Activated naive CD4-positive, alpha-beta T cell treated with anti-CD3 and anti-CD28 coated beads, Interleukin-2, amount 50 U/mL, for 72 hours (primary cell): ENCODE results near the gene SUCLG2. TPM values are rescaled to one million over a fixed set of nuclear protein-coding genes. Genes with fewer than 3 reads are reported as not detected.

Experiments used
- ATAC-seq, 2 donors: fragments of 150-1000 bp; cut with Tn5 transposase; 2 replicates each; pipeline ENCODE4 v1.10.0; 2021; ENCODE audit warnings: mild to moderate bottlenecking in 2 of 2, moderate library complexity in 2 of 2
- DNase-seq, 2 donors: peaks; one replicate each; pipeline ENCODE4 v3.0.0; 2021 to 2022; ENCODE audit warnings: low spot score in 2 of 2
- H3K27ac Mint-ChIP-seq, 2 donors: one replicate each; pipeline ENCODE4 v1.8.0; 2022; ENCODE audit warnings: mild to moderate bottlenecking in 2 of 2, mixed read lengths in 2 of 2
- H3K36me3 Mint-ChIP-seq, 2 donors: one replicate each; pipeline ENCODE4 v1.8.0; 2022; ENCODE audit warnings: mixed read lengths in 2 of 2
- H3K9me3 Mint-ChIP-seq, 2 donors: one replicate each; pipeline ENCODE4 v1.8.0; 2022; ENCODE audit warnings: mixed read lengths in 2 of 2
- total RNA-seq, 2 donors: library from RNA; stranded (reverse); gene quantifications; one replicate each; pipeline ENCODE4 v1.2.3, GENCODE V29; 2022

Gene SUCLG2, protein sequence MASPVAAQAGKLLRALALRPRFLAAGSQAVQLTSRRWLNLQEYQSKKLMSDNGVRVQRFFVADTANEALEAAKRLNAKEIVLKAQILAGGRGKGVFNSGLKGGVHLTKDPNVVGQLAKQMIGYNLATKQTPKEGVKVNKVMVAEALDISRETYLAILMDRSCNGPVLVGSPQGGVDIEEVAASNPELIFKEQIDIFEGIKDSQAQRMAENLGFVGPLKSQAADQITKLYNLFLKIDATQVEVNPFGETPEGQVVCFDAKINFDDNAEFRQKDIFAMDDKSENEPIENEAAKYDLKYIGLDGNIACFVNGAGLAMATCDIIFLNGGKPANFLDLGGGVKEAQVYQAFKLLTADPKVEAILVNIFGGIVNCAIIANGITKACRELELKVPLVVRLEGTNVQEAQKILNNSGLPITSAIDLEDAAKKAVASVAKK
- total RNA-seq, result 10 to 100 TPM; 48.1 to 70.6 TPM

DNA sequence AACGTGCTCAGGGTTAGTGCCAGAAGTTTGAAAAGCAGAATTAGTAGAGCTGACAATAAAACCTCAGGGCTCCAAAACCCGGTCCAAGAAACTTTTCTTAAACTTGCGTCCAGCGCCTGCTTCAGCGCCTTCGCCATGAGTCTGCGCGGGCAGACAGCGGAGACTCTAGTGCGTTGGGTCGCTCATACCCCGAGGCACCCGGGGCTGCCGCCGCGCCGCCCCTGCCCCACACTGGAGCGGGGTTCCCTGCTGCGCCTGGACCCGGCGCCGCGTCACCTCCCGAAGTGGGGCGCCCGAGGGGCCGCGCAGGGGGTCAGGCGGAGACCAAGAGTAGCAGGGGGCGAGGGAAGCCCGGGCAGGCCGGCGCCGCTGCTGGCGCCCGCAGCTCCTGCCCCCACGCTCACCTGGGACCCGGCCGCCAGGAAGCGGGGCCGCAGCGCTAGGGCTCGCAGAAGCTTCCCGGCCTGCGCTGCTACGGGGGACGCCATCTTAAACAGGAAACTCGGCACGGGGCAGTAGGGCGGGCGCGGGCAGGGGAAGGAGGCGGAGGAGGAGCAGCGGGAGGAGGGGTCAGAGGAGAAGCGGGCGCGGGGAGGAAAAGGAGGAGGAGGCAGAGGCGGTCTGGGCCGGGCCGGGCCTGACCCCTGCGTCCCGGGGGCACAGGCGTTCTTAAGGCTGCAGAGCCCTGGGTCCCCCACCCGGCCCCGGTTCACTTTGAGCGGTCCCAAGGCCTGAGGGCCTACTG, at the start of gene SUCLG2:
TSS of gene SUCLG2 (minus strand) at position 514 of the 745 bp plus-strand sequence. CDS start at position 488, 26 bp downstream.
- peak within 1 kb of the TSS; percentile 65 to 95 for H3K27ac Mint-ChIP-seq
- peaks cover 29 to 37% of the 10 kb centered on the region in 2 donors for H3K36me3 Mint-ChIP-seq
- ATAC-seq, result peak; percentile 71 to 74
- peak; percentile 79 to 86 for DNase-seq
- H3K9me3 Mint-ChIP-seq, result peaks cover 14 to 15% of the 10 kb centered on the region in 2 donors

DNA sequence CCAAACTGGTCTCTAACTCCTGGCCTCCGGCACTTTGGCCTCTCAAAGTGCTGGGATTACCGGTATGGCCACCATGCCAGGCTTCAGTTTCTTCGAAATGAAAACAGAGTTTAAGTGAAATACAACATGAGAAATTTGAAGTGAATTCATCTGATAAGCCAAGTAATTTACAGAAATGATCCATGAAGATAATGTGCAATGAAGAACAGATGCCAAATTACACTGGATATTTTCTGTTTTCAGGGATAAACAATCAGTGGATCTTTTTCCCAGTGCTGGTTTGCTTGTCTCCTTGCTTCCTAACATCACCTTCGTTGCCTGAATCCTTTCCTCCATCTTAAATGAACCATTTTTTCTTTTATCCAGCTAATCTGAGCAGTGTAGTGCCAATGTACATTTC, 46.2 kb upstream of the SUCLG2 start:
- ATAC-seq, result no peak
- no peaks in the 10 kb centered on the region for H3K9me3 Mint-ChIP-seq
- H3K36me3 Mint-ChIP-seq, result no peaks in the 10 kb centered on the region
- no peak for DNase-seq
- H3K27ac Mint-ChIP-seq, result no peak overlapping the region

DNA sequence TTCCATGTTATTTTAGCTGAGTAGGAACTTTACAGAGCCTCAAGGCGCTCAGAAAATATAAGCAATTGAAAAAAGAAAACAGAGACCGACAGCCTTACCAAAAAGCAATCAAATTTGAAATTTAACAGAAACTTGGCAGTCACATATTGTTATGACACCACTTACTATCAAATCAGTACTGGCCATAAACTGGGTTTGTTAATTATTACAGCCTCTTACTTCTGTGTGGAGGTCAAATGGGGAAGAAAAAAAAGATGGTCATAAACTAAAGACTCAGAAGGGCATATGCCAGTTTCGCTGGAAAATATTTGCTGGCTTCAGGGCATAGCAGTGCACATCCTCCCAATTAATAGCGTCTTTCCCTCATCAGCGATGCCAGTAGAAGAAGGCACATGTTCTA, 45.5 kb upstream of the SUCLG2 start:
- H3K27ac Mint-ChIP-seq, result no peak overlapping the region
- ATAC-seq (no peak), DNase-seq (no peak)
- H3K9me3 Mint-ChIP-seq, result no peaks in the 10 kb centered on the region
- peaks cover 0 to under 1% of the 10 kb centered on the region in 2 donors for H3K36me3 Mint-ChIP-seq

DNA sequence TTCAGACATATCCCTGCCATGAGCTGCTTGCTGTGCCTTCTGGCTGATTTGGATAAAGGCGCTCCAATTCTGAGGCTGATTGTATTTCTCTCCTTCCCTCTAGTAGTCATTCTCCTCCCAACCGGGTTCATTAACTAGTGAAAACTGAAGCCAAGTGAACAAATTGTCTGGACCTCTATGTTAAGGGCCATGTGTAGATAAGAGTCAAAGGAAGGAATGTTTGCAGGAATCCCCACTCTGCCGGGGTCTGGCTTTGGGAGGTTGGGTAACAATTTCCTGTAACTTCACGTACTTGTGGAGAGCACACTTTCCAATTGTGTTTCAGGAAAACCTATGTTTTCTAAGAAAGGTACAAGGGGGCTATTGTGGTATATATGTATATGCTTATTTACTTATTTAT, 38.2 kb upstream of the SUCLG2 start:
- Mint-ChIP-seq H3K27ac (no peak overlapping the region), H3K9me3 (peaks cover 4 to 17% of the 10 kb centered on the region in 2 donors), H3K36me3 (peaks cover 0 to 6% of the 10 kb centered on the region in 2 donors)
- ATAC-seq (no peak), DNase-seq (no peak)

DNA sequence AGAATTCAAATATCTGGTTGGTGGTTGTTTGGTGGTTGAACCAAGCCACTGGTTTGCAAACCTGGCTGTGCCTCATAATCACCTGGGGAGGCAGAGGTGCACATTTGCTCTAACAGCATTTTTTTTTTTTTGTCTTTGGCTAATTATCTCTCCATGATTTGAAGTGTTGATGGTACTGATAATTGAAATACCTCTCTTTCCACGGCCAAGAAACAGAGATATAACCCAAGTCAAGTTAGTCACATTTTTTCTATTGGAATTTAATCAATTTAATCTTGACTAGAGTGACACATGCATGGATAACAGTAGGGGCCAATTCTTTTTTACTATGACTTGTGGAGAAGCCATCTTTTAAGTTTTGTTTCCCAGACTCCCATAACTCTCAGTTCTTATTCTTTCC, 37.5 kb upstream of the SUCLG2 start:
- no peak overlapping the region for H3K27ac Mint-ChIP-seq
- ATAC-seq, result no peak
- H3K36me3 Mint-ChIP-seq, result peaks cover 0 to 6% of the 10 kb centered on the region in 2 donors
- H3K9me3 Mint-ChIP-seq, result peaks cover 4 to 17% of the 10 kb centered on the region in 2 donors
- no peak for DNase-seq

DNA sequence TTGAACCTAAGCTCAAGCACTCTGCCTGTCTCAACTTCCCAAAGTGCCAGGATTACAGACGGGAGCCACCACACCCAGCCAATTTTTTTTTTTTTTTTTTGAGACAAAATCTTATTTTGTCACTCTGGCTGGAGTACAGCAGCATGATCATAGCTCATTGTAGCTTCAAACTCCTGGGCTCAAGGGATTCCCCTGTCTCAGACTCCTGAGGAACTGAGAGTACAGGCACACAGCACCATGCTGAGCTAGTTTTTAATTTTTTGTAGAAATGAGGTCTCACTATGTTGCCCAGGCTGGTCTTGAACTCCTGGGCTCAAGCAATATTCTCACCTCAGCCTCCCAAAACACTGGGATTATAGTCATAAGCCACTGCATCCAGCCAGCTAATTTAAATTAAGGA, 36.8 kb upstream of the SUCLG2 start:
- Mint-ChIP-seq H3K9me3 (peaks cover 4 to 17% of the 10 kb centered on the region in 2 donors), H3K36me3 (peaks cover 0 to 6% of the 10 kb centered on the region in 2 donors), H3K27ac (no peak overlapping the region)
- no peak for DNase-seq
- ATAC-seq, result no peak

DNA sequence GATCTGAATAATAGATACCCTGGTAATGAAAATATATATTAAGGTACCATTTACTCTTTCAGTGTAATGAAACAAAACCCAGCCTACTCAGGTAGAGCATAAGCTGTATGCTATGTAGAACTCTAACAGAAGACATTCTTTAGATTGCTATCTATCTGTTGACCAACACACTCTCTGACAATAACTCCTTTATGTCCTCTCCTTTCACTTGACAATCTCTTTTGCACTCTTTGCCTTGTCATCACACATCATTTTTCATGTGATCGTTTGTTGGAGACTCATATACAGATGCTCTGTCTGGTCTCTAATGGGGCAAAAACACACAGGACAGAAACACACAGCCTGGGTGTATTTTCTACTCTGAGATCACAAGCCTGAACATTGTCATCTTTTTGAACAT, 35.4 kb upstream of the SUCLG2 start:
- H3K9me3 Mint-ChIP-seq, result peaks cover 4 to 17% of the 10 kb centered on the region in 2 donors
- no peak for ATAC-seq
- H3K27ac Mint-ChIP-seq, result no peak overlapping the region
- no peak for DNase-seq
- peaks cover 0 to 5% of the 10 kb centered on the region in 2 donors for H3K36me3 Mint-ChIP-seq

DNA sequence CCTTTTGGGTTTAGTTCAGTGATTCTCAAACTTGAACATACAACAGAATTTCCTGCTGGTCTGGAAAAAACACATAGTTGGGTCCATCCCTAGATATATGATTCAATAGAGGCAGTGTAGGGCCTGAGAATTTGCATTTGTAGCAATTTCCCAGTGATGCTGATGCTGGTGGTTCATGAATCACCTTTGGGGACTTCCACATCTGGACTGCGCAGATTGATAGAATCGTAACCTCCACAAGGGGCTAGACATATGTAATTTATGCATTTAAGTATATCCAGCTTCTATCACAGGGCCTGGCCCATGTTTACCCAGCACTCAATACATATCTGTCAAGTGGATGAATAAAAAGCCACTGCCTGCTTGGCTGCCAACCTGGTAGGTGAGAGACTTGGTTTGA, 33.8 kb upstream of the SUCLG2 start:
- ATAC-seq (peak in 1 of 2 donors; percentile 89), DNase-seq (no peak)
- Mint-ChIP-seq H3K36me3 (peaks cover 0 to 4% of the 10 kb centered on the region in 2 donors), H3K27ac (no peak overlapping the region), H3K9me3 (peaks cover 5 to 14% of the 10 kb centered on the region in 2 donors)

DNA sequence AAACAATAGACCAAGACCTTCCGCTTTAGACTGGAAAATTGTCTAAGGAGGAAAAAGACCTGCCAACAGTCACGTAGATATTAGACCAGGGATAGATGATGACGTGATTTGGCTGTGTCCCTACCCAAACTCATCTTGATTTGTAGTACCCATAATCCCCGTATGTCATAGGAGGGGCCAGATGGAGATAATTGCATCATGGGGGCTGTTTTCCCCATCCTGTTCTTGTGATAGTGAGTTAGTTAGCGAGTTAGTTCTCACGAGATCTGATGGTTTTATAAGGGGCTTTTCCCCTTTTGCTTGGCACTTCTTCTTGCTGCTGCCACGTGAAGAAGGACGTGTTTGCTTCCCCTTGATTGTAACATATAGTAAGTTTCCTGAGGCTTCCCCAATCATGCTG, 31.7 kb upstream of the SUCLG2 start:
- ATAC-seq, result no peak
- peaks cover 0 to 6% of the 10 kb centered on the region in 2 donors for H3K36me3 Mint-ChIP-seq
- peaks cover 8 to 9% of the 10 kb centered on the region in 2 donors for H3K9me3 Mint-ChIP-seq
- peak overlapping the region in 1 of 2 donors; percentile 31 for H3K27ac Mint-ChIP-seq
- no peak for DNase-seq

DNA sequence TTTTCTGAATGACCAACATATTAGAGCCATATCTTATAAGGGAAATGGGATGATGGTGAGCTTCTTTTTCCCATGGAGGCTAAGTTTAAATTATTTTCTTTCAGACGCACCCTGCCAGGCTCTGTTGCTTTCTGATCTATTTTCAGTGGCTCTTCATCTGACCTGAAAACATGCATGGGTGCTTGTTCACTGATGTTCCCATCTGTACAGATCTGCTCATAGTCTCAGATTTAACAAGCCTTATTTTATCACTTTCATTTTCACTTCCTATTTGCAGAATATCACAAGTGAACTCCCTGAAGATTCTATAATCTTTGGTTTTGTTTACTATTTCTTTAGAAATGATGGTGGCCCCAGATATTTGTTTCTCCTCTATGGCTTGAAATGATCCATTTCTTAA, 31.1 kb upstream of the SUCLG2 start:
- Mint-ChIP-seq H3K27ac (peak overlapping the region in 1 of 2 donors; percentile 31), H3K9me3 (peaks cover 5 to 8% of the 10 kb centered on the region in 2 donors), H3K36me3 (peaks cover 0 to 6% of the 10 kb centered on the region in 2 donors)
- ATAC-seq (peak; percentile 60 to 81), DNase-seq (no peak)

DNA sequence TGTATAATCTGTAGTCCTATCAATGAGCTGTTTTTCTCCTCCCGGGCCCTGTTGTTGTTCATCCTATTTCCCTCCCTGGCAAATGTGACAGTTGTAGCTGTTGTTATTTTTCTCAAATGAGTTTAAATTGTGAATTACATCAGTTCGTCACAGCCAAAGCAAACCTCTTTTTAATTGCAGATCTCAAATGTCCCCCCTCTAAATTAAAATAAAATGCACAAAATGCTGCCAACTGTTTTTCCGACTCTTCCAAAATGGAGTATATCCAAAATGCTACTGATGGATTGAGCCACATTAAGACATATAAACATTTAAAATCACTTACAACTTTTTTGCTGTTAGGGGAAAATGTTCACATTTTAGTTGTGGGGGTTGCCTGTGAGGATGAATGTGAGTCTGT, 29.8 kb upstream of the SUCLG2 start:
- DNase-seq, result no peak
- H3K9me3 Mint-ChIP-seq, result peaks cover 0 to 8% of the 10 kb centered on the region in 2 donors

DNA sequence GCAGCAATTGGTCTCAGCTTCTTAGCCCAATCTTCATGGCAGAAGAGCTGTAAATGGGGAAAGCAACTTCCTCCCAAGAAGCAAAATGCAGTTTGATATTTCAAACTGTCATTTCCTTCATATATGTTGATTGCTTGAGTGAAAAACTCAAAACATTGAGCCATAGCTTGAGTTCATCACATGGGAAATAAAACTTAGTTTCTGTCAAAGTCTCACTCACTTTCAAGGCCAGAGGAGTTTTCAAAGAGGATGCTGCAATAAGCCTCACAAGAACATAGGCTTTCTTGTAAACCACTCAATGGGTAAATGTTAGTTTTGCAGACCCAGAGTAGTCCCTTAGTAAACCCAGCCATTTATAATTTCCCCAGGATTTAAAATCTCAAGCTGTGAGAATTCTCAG, 29.1 kb upstream of the SUCLG2 start:
- peak overlapping the region in 1 of 2 donors; percentile 57 for H3K27ac Mint-ChIP-seq
- DNase-seq (no peak), ATAC-seq (peak in 1 of 2 donors; percentile 60)
- peaks cover 0 to 6% of the 10 kb centered on the region in 2 donors for H3K36me3 Mint-ChIP-seq
- H3K9me3 Mint-ChIP-seq, result peaks cover 0 to 8% of the 10 kb centered on the region in 2 donors

More for the DNA sequence above, 29.8 kb upstream of the SUCLG2 start:
- H3K27ac Mint-ChIP-seq, result peak overlapping the region in 1 of 2 donors; percentile 18
- ATAC-seq, result no peak
- H3K36me3 Mint-ChIP-seq, result peaks cover 0 to 6% of the 10 kb centered on the region in 2 donors

DNA sequence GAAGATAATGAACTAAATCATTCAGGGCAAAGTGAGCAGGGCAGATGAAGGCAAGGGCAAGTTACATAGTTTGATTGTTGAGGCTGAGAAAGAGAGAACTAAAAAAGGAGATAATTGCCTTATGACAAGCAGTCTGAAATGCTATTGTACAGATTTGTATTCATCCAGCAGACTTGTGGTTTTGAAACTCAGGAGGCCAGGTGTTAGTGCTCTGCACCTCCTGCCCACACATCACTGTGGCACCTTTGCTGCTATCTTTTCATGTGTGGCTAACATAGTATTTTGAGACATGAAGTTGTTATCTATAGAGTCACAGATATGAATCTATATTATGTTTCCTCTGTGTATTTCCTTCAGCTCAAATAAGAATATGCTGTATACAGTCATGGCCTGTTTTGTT, 24.3 kb upstream of the SUCLG2 start:
- peak overlapping the region in 1 of 2 donors; percentile 64 for H3K27ac Mint-ChIP-seq
- DNase-seq (no peak), ATAC-seq (peak; percentile 41 to 91)
- peaks cover 10 to 13% of the 10 kb centered on the region in 2 donors for H3K36me3 Mint-ChIP-seq
- H3K9me3 Mint-ChIP-seq, result peaks cover 5 to 12% of the 10 kb centered on the region in 2 donors

DNA sequence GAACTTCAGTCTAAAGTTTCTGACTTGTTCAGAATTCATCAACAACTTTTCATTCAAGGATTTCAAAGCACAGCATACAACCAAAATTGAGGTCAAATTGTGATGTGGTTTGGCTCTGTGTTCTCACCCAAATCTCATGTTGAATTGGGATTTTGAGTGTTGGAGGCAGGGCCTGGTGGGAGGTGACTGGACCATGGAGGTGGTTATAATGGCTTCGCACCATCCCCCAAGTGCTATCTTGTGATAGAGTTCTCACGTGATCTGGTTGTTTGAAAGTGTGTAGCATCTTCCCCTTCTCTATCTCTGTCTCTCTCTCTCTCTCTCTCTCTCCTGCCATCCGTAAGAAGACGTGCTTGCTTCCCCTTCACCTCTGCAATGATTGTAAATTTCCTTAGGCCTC, 19.6 kb upstream of the SUCLG2 start:
- no peak overlapping the region for H3K27ac Mint-ChIP-seq
- DNase-seq (no peak), ATAC-seq (no peak)
- H3K36me3 Mint-ChIP-seq, result peaks cover 7 to 10% of the 10 kb centered on the region in 2 donors
- H3K9me3 Mint-ChIP-seq, result peaks cover 4 to 8% of the 10 kb centered on the region in 2 donors

DNA sequence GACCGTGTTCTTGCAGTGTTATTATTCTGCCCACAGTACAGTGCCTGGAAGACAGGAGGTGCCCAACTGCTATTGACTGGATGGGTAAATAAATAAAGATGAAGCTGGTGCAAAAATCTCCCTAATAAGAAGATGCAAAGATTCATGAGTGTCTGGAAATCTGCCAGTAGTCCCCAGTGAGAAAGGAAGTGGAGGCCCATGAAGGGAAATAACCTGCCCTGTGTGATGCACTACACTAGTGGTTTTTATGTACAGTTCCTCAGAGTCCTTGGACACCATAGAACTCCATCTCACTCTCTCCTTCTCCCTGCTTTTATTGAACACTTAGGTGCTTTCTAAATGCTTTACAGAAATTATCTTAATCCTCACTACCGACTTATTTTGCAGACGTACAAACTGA, 8.3 kb upstream of the SUCLG2 start:
- ATAC-seq (peak in 1 of 2 donors; percentile 57), DNase-seq (no peak)
- H3K27ac Mint-ChIP-seq, result no peak overlapping the region
- peaks cover 10 to 26% of the 10 kb centered on the region in 2 donors for H3K36me3 Mint-ChIP-seq
- peaks cover 10 to 20% of the 10 kb centered on the region in 2 donors for H3K9me3 Mint-ChIP-seq

DNA sequence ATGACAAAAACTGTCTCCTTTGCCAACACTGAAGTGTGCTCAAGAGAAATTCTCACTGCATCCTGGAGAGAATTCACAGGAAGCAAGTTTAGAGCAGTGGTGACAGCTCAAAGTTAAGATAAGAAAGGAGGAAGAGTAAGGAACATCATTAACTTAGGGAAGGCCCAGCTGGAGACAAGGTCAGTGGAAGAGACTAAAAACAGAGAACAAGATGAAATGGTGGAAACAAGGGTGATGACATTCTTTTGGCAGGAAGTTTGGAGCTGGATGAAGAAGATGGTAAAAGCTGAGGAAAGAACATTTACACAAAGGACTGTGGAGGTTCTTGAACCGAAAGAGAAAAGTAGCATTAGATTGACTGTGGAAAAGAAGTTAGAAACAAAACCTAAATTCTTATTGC, 6.7 kb upstream of the SUCLG2 start:
- DNase-seq, result no peak
- Mint-ChIP-seq H3K27ac (no peak overlapping the region), H3K9me3 (peaks cover 7 to 10% of the 10 kb centered on the region in 2 donors), H3K36me3 (peaks cover 6 to 21% of the 10 kb centered on the region in 2 donors)
- no peak for ATAC-seq

DNA sequence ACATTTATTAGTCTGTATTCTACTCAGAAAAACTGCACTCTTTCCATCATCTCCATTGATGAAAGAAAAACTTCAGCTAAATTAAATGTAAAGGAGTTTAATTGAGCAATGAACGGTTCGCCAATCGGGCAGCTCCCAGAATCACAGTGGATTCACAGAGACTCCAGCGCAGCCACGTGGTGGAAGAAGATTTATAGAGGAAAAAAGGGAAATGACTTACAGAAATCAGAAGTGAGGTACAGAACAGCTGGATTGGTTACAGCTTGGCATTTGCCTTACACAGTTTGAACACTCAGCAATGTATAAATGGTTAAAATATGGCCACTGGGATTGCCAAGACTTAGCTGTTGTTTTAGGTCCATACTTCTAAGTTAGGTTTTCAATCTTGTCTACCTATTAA, 2.8 kb upstream of the SUCLG2 start:
- Mint-ChIP-seq H3K36me3 (peaks cover 19 to 29% of the 10 kb centered on the region in 2 donors), H3K27ac (peak overlapping the region in 1 of 2 donors; percentile 23), H3K9me3 (peaks cover 11 to 15% of the 10 kb centered on the region in 2 donors)
- DNase-seq (no peak), ATAC-seq (no peak)
